Sigmoid colon (tissue), 7 donors: ENCODE data around the gene NOX4. TPM values are rescaled to one million over a fixed set of nuclear protein-coding genes. Genes with fewer than 3 reads are reported as not detected.
"Not testable (repeated sequence)": the region's sequence is repeated elsewhere in the genome, so short reads cannot be mapped to it uniquely, and the experiment has no call there.

Experiments
- DNase-seq: peaks from one replicate; pipeline ENCODE4 v3.0.0-alpha.2; 2019
- H3K27ac ChIP-seq, 4 donors: fragments of 200-600 bp; sonication (generic); one replicate each; pipeline ENCODE4 v1.5.1; 2016 to 2019; ENCODE audit warnings: mild to moderate bottlenecking in 1 of 4
- H3K27me3 ChIP-seq, 3 donors: fragments of 200-600 bp; sonication (generic); one replicate each; pipeline ENCODE4 v1.5.1; 2019; ENCODE audit warnings: mild to moderate bottlenecking in 1 of 3
- H3K36me3 ChIP-seq, 4 donors: fragments of 200-600 bp; sonication (generic); one replicate each; pipeline ENCODE4 v1.5.1; 2016 to 2019
- H3K4me1 ChIP-seq, 4 donors: fragments of 200-600 bp; sonication (generic); one replicate each; pipeline ENCODE4 v1.5.1; 2017 to 2019
- H3K4me3 ChIP-seq, 4 donors: fragments of 200-600 bp; sonication (generic); one replicate each; pipeline ENCODE4 v1.5.1; 2017 to 2019; ENCODE audit warnings: mild to moderate bottlenecking in 2 of 4, moderate library complexity in 1 of 4
- H3K9me3 ChIP-seq, 4 donors: fragments of 200-600 bp in 3 of 4; sonication (generic) in 3 of 4; one replicate each; pipeline versions ENCODE4 v1.5.1 to v1.6.1; 2013 to 2019
- CTCF ChIP-seq, 4 experiments: fragments of 450-650 bp in 3 of 4; fragments of 200-600 bp in 1 of 4; IDR thresholded peaks; one replicate each; pipeline ENCODE4 v1.5.1; 2016 to 2019; ENCODE audit warnings: antibody characterized with exemption in 4 of 4, mild to moderate bottlenecking in 3 of 4, moderate library complexity in 2 of 4
- EP300 ChIP-seq, 4 donors: sonication (generic); formaldehyde crosslinking; IDR thresholded peaks; one replicate each; pipeline ENCODE4 v1.6.1; 2017; ENCODE audit warnings: antibody characterized with exemption in 4 of 4
- POLR2A ChIP-seq, 2 donors: fragments of 450-650 bp; IDR thresholded peaks; one replicate each; pipeline ENCODE4 v1.6.1; 2016; ENCODE audit warnings: antibody characterized with exemption in 2 of 2, mild to moderate bottlenecking in 2 of 2, moderate library complexity in 2 of 2
- POLR2AphosphoS5 ChIP-seq, 4 donors: sonication (generic); formaldehyde crosslinking; IDR thresholded peaks; one replicate each; pipeline ENCODE4 v1.6.1; 2017; ENCODE audit warnings: antibody characterized with exemption in 4 of 4
- WGBS, 2 donors: extraction: QIAGEN DNeasy Blood & Tissue Kit; methylation state at CpG; one replicate each; pipeline ENCODE4 v1.1.7; 2013; 5-methylcytosine and 5-hydroxymethylcytosine counted together
- intact Hi-C: fragments of 100-400 bp; cut with DNase I; formaldehyde crosslinking; loops from one replicate; pipeline ENCODE4 v1.15.1; 2023
- polyA plus RNA-seq, 3 donors: library from polyadenylated mRNA; stranded (reverse); fragments of 200-250 nt; gene quantifications; one replicate each; pipeline ENCODE4 v1.2.3, GENCODE V29; 2013
- total RNA-seq, 4 donors: library from RNA; depleted of rRNA; stranded (reverse); fragments of >200 nt; gene quantifications; one replicate each; pipeline ENCODE4 v1.1.0, GENCODE V29; 2016
- donor health status: healthy with polysubstance abuse.
- donor health status: Bipolar disorder and iron deficiency.
- donor health status: healthy.

Gene NOX4
- total and polyA plus RNA-seq, 7 donors = under 0.01 to 36.3 (median 10.9) TPM; not detected in 1

- DNase-seq = no peak
- H3K27me3 ChIP-seq = no peaks in the 10 kb centered on the region
- no peaks in the 10 kb centered on the region for H3K9me3 ChIP-seq
- intact Hi-C loops = no loop called here
- no peak overlapping the region for H3K4me3 ChIP-seq
- H3K36me3 ChIP-seq = no peaks in the 10 kb centered on the region
- no peak overlapping the region for H3K27ac ChIP-seq
- WGBS, 2 donors = 78 to 86% methylated on average over 2 of the region's 2 CpGs
- TF ChIP-seq POLR2AphosphoS5 (IDR thresholded peaks at IDR 0.05) (no peak), EP300 (IDR thresholded peaks at IDR 0.05) (no peak), CTCF (IDR thresholded peaks at IDR 0.05) (no peak), POLR2A (IDR thresholded peaks at IDR 0.05) (no peak)
- no peaks in the 10 kb centered on the region for H3K4me1 ChIP-seq
Observed at GRCh38 chr11:89347071-89347470, 144.1 kb downstream of the NOX4 start.

DNA sequence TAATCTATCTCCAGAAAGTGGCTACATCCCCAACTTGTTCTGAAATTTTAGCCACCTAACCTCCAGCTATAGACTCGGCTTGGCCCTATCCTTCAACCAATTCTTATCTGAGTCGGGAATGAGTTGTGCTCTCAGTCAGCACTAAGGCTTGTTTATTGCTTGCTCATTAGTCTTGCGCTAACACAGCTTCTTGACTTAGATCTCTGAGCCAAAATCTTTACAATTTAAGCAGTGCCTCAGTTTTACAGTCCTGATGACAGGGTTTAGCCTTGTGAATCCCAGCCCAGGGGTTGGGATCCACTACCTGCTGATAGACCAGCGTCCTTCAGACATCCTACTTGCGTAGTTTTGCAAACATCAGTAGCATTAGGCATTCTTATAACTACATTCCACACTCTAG, 144.6 kb downstream of the NOX4 start:
- H3K4me3 ChIP-seq = no peak overlapping the region
- H3K9me3 ChIP-seq = no peaks in the 10 kb centered on the region
- no peak for TF ChIP-seq POLR2AphosphoS5 (IDR thresholded peaks at IDR 0.05)
- TF ChIP-seq CTCF (IDR thresholded peaks at IDR 0.05) = no peak
- TF ChIP-seq POLR2A (IDR thresholded peaks at IDR 0.05) = no peak
- TF ChIP-seq EP300 (IDR thresholded peaks at IDR 0.05) = no peak
- H3K4me1 ChIP-seq = no peaks in the 10 kb centered on the region
- no peaks in the 10 kb centered on the region for H3K27me3 ChIP-seq
- no peaks in the 10 kb centered on the region for H3K36me3 ChIP-seq
- intact Hi-C loops = no loop called here
- H3K27ac ChIP-seq = no peak overlapping the region
- DNase-seq = no peak
- WGBS, 2 donors = 73 to 80% methylated on average over 5 of the region's 5 CpGs

DNA sequence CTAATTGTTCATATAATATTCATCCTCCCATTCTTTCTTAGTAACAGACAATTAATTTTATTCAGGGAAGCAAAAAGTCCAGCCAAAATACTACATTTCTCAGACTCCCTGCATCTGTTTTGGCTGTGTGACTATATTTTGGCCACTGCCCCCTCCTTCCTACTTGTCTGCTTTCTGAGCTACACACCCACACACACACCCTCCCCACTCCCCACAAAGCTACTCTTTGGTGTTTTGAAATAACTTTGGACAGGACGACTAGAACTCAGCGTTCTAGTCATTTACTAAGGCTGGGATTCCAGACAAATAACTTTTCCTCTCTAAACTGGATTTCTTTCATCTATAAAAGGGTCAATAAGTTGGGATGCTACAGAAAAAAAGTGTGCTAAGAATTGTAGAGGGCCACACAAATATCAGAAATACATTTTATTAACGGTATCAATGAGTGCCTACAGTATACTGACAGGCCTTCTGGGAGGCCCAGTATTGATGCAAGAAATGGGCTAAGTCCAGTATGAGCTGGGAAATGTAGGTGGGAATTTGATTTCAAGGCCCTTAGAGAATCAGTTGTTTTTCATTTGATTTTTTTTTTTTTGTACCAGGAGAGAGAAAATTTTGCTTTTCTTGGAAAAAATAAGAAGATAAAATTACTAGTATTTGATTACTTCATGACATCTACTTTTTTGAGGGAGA, 148.1 kb downstream of the NOX4 start:
- peak overlapping the region; percentile 9 to 49 (median 39) for H3K27ac ChIP-seq
- H3K4me1 ChIP-seq, H3K27me3 ChIP-seq, intact Hi-C loops, H3K9me3 ChIP-seq, H3K4me3 ChIP-seq, H3K36me3 ChIP-seq: not testable (repeated sequence)
- peak; percentile 82 for DNase-seq
- WGBS, 2 donors = 69 to 73% methylated on average over 3 of the region's 3 CpGs
- TF ChIP-seq POLR2AphosphoS5 (IDR thresholded peaks at IDR 0.05) = peak in 1 of 4 donors; percentile 13

DNA sequence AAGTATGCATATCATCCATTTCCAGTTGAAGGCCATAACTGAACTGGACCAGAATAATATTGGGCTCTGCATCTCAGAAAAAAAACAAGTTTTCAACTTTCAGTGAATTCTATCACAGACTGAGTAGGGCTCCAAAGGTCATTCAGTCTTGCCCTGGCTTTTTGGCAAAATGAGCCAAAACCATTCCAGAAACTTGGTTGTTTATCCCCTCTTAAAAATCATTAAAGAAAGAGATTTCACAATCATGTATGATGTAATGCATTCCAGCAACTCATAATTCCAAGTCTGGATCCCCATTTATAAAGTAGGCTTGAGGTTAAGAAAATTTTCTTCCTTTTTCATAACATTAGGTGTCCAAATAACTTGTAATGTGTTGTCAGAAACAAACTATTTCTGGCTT, 150.7 kb downstream of the NOX4 start:
- H3K4me3 ChIP-seq, H3K27me3 ChIP-seq, intact Hi-C loops, H3K36me3 ChIP-seq, DNase-seq, H3K9me3 ChIP-seq, H3K4me1 ChIP-seq: not testable (repeated sequence)
- peak in 2 of 4 donors; percentile 19 to 28 for TF ChIP-seq POLR2AphosphoS5 (IDR thresholded peaks at IDR 0.05)
- peak overlapping the region in 1 of 4 donors; percentile 47 for H3K27ac ChIP-seq

GRCh38 chr11:89338073-89338472, 153.1 kb downstream of the NOX4 start:
- not testable (repeated sequence) for H3K4me3 ChIP-seq, H3K36me3 ChIP-seq, H3K4me1 ChIP-seq, DNase-seq, H3K9me3 ChIP-seq, H3K27ac ChIP-seq, H3K27me3 ChIP-seq
- intact Hi-C loops = loop anchor here (10.0 kb wide), 1 partner anchor 277 kb away; no protein-coding TSS in a partner anchor
- 29 to 55% methylated on average over 2 of the region's 2 CpGs for WGBS, 2 donors

GRCh38 chr11:89337100-89337650, 154.0 kb downstream of the NOX4 start:
- H3K9me3 ChIP-seq, H3K27ac ChIP-seq, H3K4me1 ChIP-seq, H3K4me3 ChIP-seq, DNase-seq, H3K36me3 ChIP-seq, H3K27me3 ChIP-seq: not testable (repeated sequence)
- intact Hi-C loops = loop anchor here (10.0 kb wide), 1 partner anchor 278 kb away; no protein-coding TSS in a partner anchor
- WGBS, 2 donors = 18 to 60% methylated on average over 4 of the region's 4 CpGs

- 38 to 50% methylated on average over 1 of the region's 1 CpG for WGBS, 2 donors
- not testable (repeated sequence) for H3K27me3 ChIP-seq, H3K27ac ChIP-seq, H3K4me3 ChIP-seq, H3K4me1 ChIP-seq, H3K9me3 ChIP-seq, DNase-seq, H3K36me3 ChIP-seq
- intact Hi-C loops = loop anchor here (10.0 kb wide), 1 partner anchor 281 kb away; no protein-coding TSS in a partner anchor
- TF ChIP-seq CTCF (IDR thresholded peaks at IDR 0.05) = peak in 3 of 4 experiments; percentile 9 to 33 (median 31)
Observed at GRCh38 chr11:89333704-89334103, 157.5 kb downstream of the NOX4 start.

DNA sequence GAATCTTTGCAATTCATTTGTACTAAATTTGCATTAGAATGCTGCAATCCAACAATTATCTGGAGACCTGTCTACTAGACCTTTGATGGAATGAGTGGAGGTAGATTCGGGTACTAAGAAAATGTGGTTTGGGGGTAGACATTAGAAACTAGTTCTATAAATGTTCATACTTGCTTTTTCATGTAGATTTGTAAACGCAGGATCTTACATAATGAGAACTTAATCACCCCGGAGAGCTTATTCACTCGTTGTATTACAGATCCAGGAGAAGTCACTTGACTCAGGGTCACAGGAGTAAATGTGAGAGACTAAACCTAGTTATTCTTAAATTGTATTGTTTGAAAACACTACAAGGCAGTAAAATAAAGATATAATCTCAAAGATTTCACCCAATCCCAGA, 159.2 kb downstream of the NOX4 start:
- 82 to 87% methylated on average over 4 of the region's 4 CpGs for WGBS, 2 donors
- not testable (repeated sequence) for H3K4me1 ChIP-seq, DNase-seq, H3K27me3 ChIP-seq, H3K4me3 ChIP-seq, H3K9me3 ChIP-seq, H3K27ac ChIP-seq, H3K36me3 ChIP-seq
- intact Hi-C loops = loop anchor here (10.0 kb wide), 1 partner anchor 283 kb away; no protein-coding TSS in a partner anchor
